CD4-positive, alpha-beta T cell treated with Interleukin-12 subunit alpha and Interleukin-12 subunit beta, for 1 hour (primary cell): Measurements from ENCODE around the gene RNLS.

ENCODE experiments used
- DNase-seq: peaks from one replicate; pipeline ENCODE4 v3.0.0-alpha.2; 2020

The RNLS gene

DNA sequence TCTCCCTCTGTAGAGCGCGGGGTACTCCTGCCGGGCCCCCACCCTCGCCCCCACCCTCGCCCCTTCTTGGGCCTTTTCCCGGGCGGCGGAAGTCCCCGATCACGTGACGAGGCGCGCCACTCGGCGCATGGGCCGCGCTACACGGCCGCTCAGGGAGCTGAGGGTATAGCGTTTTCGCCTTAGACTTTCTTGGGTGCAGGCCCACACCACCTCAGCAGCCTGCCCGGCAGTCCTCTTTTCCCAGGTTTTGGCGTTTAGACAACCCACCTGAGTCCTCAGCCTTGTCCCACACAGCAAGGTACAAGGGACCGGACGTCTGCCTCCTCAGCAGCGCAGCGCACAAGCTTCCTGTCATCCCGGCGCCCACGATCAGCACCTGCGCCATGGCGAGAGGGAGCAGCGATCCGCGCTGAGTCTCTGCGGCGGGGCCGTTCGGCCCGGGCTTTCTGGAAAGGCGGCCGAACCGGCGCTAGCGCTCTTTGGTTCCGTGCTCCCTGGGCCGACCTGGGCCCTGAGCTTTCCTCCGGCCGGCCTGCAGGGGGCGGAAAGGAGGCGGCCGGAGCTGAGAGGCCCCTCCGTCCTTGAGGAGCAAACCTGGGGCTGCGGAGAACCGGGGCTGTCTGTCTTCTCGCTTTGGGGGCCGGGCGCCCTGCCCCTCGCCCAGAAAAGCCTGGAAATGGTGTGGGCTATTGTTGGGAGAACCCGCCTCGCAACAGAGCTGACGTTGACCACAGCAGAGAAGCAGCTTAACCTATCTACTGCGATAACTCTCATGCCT lies at the start of gene RNLS:
Gene RNLS, minus strand, starts transcription at position 513 of the 778 bp plus-strand sequence.
- DNase-seq = peak; percentile 75

DNA sequence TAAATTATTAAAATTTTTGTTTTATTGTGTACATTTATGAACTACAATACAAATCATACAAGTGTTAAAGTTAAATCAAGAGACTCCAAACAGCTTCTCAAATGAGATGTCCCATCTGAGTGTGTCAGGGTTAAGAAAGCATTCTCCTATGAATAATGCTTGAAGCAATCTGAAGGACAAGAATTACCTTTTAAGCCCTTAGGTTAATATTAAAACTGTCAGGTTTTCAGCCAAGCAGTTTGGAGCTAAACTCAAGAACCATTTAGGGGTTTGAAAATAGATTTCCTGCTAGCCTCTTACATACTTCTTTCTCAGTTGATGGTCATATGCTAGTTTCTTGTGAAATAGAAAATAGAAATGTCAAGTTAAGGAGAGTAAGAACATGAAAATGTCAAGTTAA lies 41.7 kb upstream of the RNLS start:
- DNase-seq = no peak

DNA sequence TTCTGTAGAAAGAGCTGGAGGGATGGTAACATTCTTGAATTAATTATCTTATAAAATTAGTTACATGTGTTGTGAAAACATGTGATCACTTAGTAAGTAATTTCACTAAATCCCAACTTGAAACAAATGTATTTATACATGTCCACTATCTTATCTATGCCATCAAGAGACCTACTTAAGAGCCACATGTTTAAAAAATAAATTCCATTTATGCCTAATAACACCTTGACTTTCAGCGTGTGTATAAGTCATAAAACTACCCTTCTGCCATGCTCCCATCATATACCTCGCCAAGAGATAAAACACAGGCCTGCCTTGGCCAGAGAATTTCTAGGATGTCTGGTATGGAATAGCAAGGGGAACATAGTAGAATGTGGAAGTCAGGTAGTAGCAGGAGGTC lies 40.7 kb upstream of the RNLS start:
- DNase-seq = no peak

DNA sequence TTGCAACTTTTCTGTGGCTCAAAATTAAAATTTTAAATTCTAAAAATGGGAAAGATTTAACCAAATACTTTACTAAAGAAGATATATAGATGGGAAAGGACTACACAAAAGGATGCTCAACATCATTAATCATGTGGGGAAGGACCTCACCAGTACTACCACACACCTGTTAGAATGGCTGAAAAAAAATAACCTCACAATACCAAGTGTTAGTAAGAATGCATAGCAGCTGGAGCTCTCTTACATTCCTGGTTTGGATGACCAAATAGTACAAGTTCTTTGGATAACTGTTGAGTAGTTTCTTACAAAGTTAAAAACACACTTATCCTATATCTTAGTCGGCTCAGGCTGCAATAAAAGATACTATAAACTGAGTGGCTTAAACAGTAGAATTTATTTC lies 37.3 kb upstream of the RNLS start:
- no peak for DNase-seq

DNA sequence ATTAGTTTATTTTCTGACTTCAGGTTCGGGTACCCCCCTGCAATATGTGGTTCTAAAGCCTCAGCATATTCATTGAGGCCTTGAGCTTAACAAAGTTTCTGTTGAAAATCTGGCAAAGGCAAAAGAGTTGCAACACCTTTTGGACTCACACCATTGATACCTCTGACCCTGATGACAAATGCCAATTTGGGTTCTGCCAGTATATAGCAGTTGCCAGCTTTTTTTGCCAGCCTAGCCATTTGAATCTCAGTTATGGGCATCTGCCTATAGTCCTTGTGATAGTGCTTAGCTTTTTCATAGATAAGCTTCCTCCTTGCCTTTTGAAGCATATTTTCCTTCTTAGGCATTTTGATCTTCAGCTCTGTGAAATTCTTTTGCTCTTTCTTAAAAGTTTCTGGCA lies 35.4 kb upstream of the RNLS start:
- DNase-seq = no peak

DNA sequence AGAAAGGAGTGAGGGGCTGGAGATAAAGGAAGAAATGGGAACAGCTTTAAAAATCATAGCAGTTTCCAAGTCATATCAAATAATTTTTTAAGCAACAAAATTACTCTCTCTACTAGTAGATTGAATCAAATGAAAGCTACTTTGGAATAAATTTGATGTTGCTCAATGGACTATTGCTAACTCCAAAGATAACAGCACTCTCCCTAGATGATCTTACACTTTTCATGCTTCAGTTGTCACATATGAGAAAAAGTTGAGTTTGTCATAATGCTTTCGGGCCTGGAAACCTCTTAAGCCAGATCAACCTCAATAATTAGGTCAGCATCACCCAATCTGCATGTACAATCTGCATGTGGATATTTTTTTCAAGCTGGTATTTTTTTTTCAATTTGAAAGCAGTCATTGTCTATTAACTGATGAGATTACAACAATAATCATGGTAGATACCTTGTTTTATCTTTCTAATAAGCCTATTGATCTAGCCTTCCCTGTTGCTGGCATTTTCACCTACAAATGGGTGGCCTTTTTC lies 34.7 kb upstream of the RNLS start:
- no peak for DNase-seq

DNA sequence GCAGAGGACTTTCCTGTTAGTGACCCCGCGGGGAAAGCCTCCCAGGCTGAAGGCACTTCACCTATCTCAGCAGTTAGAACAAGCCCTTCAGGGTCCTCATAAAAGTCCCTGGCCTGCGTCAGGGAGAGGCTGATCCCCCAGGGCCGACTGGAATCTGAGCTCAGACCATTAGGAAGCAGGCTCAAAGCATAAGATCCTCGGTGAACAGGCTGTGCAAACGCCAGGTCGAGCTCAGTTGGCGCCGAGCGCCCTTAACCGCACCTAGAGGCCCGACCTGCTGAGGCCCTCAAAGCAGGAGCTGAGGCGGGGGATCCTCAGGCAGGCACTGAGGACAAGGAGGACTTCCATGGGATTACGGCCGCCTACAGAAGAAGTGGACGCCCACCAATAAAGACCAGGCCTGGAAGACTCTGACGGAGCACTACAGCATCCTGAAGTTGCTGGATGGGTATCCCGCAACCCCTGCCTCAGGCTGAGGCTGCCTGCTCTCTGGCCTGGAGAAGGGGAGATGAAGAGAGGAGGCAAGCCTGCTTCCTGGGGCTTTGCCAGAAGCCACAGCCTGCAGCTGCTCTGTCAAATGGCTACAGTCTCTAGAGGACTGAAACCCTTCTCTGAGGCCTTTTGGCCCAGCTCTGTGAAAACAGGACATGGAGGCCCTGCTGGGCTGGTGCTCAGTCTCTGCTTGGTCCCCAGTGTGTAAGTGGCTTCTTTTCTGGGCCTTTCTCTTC lies 33.3 kb upstream of the RNLS start:
- no peak for DNase-seq

DNA sequence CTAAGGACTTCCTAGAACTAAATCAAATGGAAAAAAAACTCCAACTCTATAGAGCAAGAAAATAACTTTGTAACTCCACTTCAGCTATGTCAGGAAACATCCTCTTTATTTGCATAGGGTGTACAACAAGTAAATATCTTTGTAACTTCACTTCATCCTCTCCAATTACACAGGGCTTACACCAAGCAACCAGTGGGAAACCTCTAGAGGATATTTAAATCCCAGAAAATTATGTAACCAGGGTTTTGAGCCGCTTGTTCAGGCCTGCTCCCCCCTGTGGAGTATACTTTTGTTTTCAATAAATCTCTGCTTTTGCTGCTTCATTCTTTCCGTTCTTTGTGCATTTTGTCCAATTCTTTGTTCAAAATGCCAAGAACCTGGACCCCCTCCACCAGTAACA lies 25.7 kb upstream of the RNLS start:
- no peak for DNase-seq

DNA sequence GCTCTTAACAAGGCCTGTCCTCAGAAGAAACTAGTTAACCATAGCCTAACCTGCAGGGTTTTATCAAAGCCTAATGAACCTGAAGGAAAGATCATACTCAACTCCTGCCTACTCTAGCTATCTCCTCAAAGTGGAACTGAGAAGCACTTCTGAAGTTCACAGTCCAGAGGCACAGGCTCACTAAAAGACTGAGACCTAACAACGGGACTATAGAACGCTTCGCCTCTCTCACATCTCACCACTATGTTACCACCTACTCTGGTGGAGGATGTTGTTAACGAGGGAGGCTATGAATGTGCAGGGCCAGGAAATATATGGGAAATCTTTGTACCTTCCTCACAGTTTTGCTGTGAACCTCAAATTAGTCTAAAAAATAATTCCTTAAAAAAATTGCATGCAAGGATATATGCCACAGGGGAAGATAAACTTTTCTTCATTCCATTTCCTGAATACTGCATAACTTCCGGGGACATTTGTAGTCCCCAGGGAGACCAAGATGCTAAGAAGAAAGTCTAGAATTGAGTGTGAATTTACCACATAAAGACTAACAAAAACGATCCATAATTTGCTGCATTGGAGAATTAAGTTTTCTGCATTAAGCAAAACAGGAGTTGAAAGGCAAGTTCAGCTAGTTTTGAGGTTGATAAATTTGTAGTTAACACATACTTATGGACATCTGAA lies 25.1 kb upstream of the RNLS start:
- no peak for DNase-seq

DNA sequence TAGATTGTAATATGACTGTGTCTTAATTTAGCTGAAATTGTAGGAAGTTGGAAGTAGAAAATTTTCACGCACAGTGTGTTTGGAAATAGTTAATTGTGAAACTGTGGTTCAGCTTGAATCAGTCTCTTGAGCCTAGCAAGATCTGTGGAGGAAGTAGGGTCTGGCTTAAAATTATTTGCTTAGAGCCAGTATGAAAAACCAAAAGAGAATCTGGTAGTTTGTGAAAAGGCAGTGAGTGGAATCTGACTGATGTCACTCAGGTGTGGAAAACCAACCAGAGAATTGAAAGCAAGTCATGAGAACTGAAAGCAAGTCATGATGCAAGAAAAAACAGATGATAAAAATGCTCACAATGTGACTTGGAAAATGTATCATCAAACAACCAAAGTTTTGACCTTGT lies 14.9 kb upstream of the RNLS start:
- no peak for DNase-seq

DNA sequence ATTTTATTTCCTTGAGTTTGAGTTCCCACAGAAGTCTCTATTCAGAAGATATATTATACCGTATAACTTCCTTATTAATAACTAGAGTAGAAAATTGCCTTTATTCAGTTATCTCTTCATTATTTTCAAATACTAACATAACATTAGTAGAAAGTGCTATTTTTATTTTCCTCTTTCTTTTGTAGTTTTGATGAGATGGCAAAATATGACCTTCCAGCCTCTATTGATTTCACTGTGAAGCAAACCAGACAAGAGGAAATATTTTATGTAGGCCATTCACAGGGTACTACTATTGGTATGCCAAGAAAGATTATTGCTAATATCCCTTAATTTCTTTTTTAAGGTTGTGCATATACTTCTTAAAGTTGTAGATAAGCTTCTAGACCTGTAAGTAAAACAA lies 11.4 kb upstream of the RNLS start:
- no peak for DNase-seq

DNA sequence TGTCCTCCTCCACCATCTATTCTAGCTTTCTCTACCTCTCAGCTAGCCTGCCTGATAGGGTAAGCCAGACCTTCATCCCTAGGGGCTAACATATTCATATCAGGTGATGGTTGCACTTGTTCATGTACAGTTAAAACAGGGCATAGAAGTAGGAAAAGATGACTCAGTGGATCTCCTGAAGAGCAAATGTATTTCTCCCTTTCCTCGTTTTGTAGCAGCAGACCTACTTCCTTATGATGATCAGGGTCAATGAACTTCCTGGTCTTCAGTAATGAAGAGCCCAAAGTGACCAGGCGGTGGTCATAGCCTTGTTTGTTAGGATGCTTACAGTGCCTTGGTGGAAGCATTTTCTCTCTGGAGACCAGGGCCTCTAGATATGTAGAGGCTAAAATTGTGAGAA lies 9.8 kb upstream of the RNLS start:
- no peak for DNase-seq

DNA sequence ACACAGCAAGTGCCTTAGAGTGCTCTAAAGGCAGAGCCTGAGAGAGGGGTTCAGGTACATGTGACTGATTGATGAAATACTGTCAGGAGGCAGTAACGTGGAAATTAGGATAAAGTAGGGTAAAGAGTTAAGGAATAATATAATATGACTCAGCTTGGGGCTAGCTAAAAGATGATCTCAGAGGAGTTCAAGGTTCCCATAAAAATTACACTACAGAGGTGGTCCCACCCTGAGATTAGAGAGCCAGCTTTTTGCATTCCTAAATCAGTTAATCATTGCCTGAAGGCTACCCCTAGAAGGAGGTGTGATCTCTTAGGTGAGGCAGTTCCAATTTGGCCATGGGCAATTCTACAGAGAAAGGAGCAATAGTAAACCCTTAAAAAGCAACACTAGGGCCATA lies 9.3 kb upstream of the RNLS start:
- no peak for DNase-seq

DNA sequence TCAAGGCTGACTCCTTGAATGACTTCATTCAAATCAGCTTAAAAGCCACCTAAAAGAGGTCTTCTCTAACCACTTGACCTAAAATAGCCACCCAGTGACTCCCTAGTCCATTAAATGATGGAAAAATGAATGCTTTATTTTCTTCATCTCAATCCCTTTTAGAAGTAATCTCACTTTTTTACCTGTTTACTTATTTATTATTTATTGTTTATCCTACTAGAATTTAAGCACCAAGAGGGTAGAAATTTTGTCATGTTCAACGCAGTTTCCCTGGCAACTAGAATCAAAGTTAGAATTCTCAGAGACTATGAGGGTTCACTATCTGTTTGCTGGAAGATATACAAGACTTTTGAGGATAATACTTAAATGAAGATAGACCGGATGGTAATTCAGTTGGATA lies 3.3 kb upstream of the RNLS start, which contains the start of gene LIPJ:
Gene LIPJ, plus strand, starts transcription at position 301 of the 400 bp plus-strand sequence. CDS start 3,926 bp downstream, outside the sequence.
- no peak for DNase-seq

DNA sequence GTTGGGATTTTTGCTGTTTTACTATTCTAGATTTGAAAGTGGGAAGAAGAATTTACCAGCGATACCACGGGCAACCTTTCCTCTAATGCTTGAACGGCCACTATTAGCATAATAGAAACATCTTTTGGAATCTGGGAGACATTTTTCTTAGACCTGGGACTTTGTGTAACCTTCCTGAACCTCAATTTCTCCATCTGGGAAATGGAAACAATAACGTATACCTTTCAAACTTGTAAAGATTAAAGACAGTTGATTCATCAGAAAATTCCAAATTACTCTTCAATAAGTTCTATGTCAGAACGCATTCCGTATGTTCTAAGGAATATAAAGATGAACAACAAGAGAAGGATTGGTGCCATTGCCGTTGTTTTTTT lies 453 bp upstream of the RNLS start:
- no peak for DNase-seq

DNA sequence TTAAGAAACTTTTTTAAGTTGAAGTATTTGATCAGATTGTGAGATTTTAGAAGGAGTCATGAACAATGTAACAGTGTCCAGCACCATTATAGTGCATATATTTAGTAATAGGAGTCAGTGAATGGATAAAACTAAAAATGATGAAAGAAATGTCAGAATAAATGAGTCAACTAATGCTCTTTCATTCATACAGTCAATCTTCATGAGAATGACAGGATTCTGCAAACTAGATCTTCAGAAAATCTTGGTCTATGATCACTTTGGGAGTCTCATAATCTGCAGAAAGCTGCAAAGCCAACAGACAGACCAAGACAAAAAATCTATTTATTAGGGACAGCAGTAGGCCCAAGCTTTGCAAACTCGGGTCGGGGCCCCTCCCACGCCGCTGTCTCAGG lies 710 bp downstream of the RNLS start:
- DNase-seq = no peak

DNA sequence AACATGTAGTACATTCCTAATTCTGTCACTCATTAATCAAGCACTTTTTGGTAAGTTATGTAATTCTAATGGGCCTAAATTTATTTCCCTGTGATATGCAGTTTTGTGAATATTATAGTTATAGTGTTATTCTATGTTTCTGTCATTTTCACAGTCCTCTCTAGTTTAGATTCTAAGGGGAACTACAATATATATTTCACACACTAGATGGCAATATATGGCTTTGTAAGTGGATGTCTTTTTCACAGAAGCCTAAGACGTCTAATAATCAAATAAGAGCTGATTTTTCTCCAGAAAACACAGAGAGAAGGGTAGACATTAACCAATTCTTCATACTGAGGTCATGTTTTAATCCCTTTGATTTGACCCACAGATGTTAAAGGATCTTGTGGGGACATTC lies 18.0 kb downstream of the RNLS start:
- DNase-seq = peak; percentile 13

DNA sequence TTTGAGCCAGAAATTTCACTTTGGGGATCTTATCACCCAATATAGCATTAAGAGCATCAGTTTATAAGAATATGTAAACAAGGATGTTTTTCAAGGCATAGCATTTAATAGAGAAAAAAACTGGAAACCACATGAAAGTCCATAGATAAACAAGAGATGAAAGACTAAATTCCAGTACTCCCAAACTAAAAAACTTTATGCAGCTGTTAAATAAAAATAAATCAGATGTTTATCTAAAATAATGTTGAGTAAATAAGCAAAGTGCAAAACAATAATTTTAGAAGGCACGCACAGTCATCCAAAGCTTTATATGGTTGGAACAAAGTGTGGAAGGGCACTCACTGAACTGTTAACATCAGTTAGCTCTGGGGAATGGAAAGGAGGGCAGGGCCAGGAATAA lies 21.0 kb downstream of the RNLS start:
- no peak for DNase-seq

DNA sequence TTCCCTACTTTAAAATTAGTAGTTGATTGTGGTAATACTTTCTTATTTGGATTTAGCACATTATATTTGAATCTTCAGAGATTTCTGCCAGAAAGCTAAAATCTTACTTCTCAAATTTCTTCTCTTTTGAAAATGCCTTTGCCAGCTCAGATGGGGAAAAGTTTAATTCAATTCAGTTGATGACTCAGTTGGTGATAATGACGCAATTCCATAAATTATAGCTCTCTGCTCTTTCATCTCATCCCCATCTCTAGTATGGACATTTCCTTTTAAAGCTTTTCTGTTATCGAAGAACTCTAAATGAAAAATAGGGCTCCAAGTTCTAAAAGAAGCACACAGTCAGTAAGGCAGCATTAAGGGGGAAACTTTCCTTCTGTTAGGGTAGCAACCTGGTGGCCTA lies 25.5 kb downstream of the RNLS start:
- DNase-seq = no peak

DNA sequence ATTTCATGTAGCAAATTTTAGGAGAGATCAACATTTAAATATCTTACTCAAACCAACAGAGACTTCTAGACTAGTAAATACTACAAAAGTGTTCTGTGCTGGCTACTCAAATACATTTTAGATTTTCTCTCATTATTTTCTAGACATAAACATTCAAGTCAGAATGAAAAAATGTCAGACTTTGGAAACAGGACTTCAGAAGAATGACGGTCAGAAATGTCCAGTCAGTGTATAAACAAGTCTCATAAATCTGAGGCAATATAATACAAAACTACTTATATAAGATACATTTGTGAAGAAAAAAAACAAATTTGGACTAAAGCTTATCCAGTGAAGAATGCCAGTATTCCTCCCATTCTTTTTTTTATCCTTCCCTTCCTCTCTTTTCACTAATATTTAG lies 25.9 kb downstream of the RNLS start:
- DNase-seq = no peak

DNA sequence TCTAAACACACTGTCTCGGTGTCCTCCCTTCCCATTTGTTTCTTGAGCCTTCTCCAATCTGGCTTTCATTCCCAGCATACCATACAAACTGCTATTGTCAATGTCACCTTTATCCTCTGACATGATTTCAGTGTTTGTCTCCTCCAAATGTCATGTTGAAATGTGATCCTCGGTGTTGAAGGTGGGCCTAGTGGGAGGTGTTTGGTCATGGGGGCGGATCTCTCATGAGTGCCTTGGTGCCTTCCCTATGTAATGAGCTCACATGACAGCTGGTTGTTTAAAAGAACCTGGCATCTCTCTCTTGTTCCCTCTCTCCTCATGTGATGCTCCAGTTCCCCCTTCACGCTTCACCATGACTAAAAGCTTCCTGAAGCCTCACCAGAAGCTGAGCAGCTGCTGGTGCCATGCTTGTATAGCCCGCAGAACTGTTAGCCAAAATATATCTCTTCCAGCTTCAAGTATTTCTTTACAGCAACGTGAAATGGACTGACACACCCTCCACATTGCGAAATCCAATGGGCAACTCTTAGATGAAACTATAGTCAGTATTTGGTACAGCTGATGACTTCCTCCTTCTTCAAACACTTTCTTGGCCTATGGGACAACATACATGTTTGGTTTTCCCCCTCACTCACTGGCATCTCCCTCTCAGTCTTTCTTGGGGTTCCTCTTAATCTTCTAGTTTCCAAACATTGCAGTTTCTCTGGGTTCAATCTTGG lies 27.8 kb downstream of the RNLS start:
- no peak for DNase-seq

DNA sequence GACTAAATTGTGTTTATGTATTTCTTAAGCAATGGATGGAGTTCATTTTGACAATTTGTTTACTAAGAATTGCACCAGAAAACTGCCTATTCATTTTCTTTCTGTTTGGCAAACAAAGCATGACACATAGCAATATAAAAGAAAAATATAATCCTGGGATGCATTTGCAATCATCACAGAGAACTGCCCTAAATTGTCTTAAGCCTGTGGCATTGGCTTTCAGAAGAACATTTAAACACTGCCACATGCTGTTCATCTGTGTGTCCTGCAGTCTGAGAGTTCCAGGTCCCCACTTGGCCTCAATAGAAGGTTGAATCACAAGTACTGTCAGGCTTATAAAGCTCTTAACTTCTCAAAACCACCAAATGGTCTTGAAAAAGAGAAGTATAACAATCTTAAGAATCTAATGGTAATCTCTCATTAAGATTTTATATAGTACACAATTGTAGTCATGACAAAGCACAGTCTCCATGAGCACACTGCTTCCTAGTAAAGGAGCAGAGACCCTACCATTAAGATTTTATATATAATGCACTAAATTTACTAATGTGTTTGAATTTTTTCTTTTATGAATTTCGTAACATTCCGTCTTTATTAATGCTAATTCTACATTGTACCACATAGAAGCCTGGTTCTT lies 29.9 kb downstream of the RNLS start:
- DNase-seq = peak; percentile 60

DNA sequence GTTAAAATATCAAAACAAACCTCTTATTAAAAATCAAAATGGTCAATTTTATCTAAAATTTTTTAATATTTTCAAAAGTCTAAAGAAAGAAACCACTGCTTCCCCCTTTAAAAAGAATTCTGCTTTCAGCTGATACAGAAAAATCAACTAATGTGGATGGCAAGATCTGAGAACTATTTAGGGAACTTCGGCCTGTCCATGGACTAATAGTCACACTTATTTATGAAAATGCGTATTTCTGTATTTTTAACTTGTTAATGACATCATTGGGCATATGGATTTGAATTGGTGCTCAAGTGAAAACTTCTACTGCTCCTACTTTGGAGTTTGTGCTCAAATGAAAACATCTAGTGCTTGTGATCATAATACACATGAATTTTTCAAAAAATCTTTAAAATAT lies 31.9 kb downstream of the RNLS start:
- DNase-seq = no peak
